Suprapubic skin (tissue), 4 donors: ENCODE measurements around the gene GOLGA1.

Experiments used
- CTCF ChIP-seq, 2 donors: fragments of 200-600 bp in 1 of 2; fragments of 450-650 bp in 1 of 2; sonication (generic) in 1 of 2; IDR thresholded peaks; one replicate each; pipeline ENCODE4 v1.5.1; 2016 to 2019; ENCODE audit warnings: antibody characterized with exemption in 2 of 2, mild to moderate bottlenecking in 1 of 2, moderate library complexity in 1 of 2
- EP300 ChIP-seq: sonication (generic); formaldehyde crosslinking; IDR thresholded peaks from one replicate; pipeline ENCODE4 v1.6.1; 2017; ENCODE audit warnings: antibody characterized with exemption
- POLR2AphosphoS5 ChIP-seq, 3 donors: sonication (generic); formaldehyde crosslinking; IDR thresholded peaks; one replicate each; pipeline ENCODE4 v1.6.1; 2017; ENCODE audit warnings: antibody characterized with exemption in 3 of 3

DNA sequence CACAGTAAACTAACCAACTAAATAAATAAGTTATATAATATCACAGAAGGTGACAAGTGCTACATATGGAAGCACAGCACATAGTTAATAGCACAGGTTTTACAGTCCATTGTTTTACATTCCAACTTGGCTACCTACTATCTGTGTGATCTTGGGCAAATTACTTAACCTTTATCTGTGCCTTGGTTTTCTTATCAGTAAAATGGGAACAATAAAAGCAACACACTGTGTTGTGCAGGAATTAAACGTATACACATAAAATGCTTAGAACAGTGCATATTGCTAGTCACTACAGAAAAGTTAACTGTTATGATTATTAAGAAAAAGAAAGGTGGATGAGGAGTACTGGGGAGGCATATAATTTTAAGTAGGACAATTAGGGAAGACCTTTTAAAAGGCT, 42.8 kb upstream of the GOLGA1 start:
- TF ChIP-seq CTCF (IDR thresholded peaks at IDR 0.05) (no peak), POLR2AphosphoS5 (IDR thresholded peaks at IDR 0.05) (no peak), EP300 (no peak)
